ENCODE results near the gene SLC2A13.
A peak's percentile ranks its signal among the peaks of the same experiment; 100 is the strongest.

Gene SLC2A13

DNA sequence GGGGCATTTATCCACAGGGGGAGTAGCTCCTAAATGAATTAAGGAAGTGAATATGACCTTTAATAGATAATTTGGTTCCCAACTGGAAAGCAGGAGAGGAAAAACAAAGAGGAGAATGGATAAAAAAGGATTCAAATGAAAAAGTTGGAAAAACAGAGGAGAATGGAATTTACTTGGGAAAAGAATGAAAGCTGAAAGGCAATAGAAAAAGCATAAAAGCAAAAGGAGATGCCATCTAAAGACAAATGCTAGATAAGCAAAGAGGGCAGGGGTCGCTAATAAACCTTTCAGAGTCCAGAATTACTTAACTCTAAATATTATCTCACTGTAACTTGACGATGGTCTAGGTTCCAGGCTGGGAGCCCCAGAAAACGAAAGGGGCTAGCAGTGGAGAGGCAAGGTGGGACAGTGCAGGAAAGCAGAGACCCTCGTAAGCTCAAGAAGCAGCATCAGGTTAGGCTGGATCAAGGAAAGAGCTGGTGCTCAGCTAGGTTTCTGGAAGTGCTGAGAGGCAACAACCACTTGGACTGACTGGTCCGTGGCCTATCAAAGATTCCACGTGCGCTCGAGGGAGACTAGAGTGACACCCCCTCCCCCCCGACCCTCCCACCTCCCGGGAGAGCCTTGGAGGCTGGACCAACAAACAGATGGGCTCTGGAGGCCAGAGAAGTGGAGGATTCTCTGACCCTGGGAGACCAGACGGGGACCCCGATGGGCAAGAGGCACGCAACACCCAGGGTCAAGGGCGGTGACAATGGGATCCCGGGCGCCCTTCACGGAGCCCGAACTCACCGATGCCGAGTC, 1.2 kb downstream of the SLC2A13 start:
- no peaks in the 10 kb centered on the region for H3K9me3 ChIP-seq (ENCODE audit: control insufficient read depth in 1 of 2, low read length in 2 of 2)
- no peak overlapping the region for H3K27ac ChIP-seq (ENCODE audit: low read length)
- no peaks in the 10 kb centered on the region for H3K27me3 ChIP-seq (ENCODE audit: low read depth, low read length)
- peak overlapping the region; percentile 57 to 95 for H3K4me3 ChIP-seq (ENCODE audit: low read depth in 1 of 2, low read length in 2 of 2)
- H3K36me3 ChIP-seq (ENCODE audit: control insufficient read depth in 1 of 2, insufficient read depth in 2 of 2, low read length in 2 of 2) = no peaks in the 10 kb centered on the region
- peaks cover 4 to 29% of the 10 kb centered on the region in 2 donors for H3K4me1 ChIP-seq (ENCODE audit: control insufficient read depth in 1 of 2, insufficient read depth in 2 of 2, low read length in 2 of 2)

DNA sequence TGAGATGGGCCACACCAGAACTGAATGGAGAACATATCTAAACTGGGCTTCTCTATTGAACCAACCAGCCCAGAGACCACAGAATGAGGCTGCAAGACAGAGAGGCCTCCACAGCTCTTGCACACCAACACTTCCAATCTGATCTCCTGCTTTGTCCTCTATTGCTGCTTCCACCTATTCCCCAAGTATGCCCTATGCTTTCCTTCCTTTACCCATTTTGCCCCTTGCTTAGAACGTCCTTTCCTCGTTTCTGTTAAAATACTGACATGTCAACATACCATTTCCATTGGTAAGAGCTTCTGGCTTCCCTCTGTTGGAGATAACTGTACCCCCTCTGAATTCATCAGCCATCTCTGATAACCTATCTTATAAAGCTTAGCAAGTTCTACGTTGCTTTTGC, 2.8 kb downstream of the SLC2A13 start:
- H3K4me3 ChIP-seq (ENCODE audit: low read depth in 1 of 2, low read length in 2 of 2) = peak overlapping the region; percentile 57 to 95
- H3K27ac ChIP-seq (ENCODE audit: low read length) = no peak overlapping the region
- no peaks in the 10 kb centered on the region for H3K27me3 ChIP-seq (ENCODE audit: low read depth, low read length)
- no peaks in the 10 kb centered on the region for H3K36me3 ChIP-seq (ENCODE audit: control insufficient read depth in 1 of 2, insufficient read depth in 2 of 2, low read length in 2 of 2)
- peaks cover 4 to 31% of the 10 kb centered on the region in 2 donors for H3K4me1 ChIP-seq (ENCODE audit: control insufficient read depth in 1 of 2, insufficient read depth in 2 of 2, low read length in 2 of 2)
- no peaks in the 10 kb centered on the region for H3K9me3 ChIP-seq (ENCODE audit: control insufficient read depth in 1 of 2, low read length in 2 of 2)

DNA sequence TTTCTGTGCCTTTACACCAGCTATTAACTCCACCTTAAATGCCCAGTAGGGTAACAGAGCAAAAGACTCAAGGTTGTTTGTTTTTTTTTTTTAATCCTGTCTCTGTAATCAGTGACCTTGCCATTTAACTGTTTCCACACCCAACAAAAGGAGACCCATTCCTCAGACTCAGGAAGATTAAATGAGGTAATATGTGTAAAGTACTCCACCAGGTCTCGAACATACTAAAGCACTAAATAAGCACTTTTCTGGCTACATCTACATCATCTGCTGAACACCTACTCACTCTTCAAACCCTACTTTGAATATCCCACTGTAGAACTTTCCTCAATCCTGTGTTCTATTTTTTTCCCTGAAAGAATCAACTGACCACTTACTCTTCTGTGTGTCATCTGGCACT, 4.1 kb downstream of the SLC2A13 start:
- Histone ChIP-seq H3K4me3 (ENCODE audit: low read depth in 1 of 2, low read length in 2 of 2) (no peak overlapping the region), H3K27ac (ENCODE audit: low read length) (no peak overlapping the region), H3K27me3 (ENCODE audit: low read depth, low read length) (no peaks in the 10 kb centered on the region), H3K4me1 (ENCODE audit: control insufficient read depth in 1 of 2, insufficient read depth in 2 of 2, low read length in 2 of 2) (peaks cover 4 to 31% of the 10 kb centered on the region in 2 donors), H3K9me3 (ENCODE audit: control insufficient read depth in 1 of 2, low read length in 2 of 2) (no peaks in the 10 kb centered on the region), H3K36me3 (ENCODE audit: control insufficient read depth in 1 of 2, insufficient read depth in 2 of 2, low read length in 2 of 2) (no peaks in the 10 kb centered on the region)

DNA sequence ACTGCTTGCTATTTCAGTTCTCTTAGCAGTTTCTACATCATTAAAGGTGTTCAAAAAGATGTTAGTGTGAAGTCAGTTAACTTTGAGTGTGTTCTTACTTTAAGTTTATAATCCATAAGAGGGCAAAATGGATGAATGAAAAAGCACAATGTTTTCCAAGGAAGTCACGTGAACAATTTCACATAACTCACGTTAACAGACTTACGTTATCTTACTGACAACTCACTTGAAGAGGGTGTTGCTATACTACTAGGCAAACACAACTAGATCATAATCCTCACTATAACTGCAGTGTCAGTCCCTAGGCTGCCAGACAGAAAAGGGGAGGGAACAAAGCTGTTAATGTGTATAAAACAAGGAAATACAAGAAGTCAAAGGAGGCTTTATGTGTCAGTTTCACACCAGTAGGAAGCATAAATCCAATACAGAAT, 6.4 kb downstream of the SLC2A13 start:
- H3K27me3 ChIP-seq (ENCODE audit: low read depth, low read length) = no peaks in the 10 kb centered on the region
- H3K9me3 ChIP-seq (ENCODE audit: control insufficient read depth in 1 of 2, low read length in 2 of 2) = no peaks in the 10 kb centered on the region
- H3K27ac ChIP-seq (ENCODE audit: low read length) = no peak overlapping the region
- no peak overlapping the region for H3K4me3 ChIP-seq (ENCODE audit: low read depth in 1 of 2, low read length in 2 of 2)
- peaks cover 4 to 25% of the 10 kb centered on the region in 2 donors for H3K4me1 ChIP-seq (ENCODE audit: control insufficient read depth in 1 of 2, insufficient read depth in 2 of 2, low read length in 2 of 2)
- H3K36me3 ChIP-seq (ENCODE audit: control insufficient read depth in 1 of 2, insufficient read depth in 2 of 2, low read length in 2 of 2) = no peaks in the 10 kb centered on the region

DNA sequence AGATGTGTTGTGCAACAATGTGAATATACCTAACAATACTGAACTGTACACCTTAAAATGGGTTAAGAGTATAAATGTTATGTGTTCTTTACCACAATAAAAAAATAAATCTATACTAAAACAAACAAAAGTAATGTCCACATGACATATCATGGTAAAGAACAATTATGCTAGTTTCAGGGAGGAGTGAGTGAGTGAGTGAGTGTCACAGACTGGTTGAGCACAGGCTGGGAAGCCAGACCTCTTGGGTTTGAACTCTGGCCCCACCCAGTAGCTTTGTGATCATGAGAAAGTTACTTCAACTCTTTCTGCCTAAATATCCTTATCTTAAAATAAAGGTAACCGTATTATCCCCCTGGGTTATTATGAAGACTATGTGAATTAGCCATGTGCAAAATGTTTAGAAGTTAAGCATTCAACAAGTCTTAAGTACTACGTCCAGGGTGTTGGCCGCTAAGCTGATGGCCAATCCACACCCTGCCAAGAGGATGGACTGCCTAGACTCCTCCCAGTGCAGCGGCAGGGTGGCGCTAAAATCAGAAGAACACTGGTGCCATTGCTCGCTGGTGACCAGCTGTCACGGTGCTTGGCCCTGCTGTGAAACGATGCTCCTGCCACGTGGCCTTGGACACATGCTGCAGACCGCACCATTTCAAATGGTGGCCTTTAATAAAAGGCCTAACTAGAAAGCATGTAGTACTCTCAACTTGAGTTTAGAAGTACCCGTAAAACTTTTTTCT, 7.3 kb downstream of the SLC2A13 start:
- Histone ChIP-seq H3K4me3 (ENCODE audit: low read depth in 1 of 2, low read length in 2 of 2) (no peak overlapping the region), H3K4me1 (ENCODE audit: control insufficient read depth in 1 of 2, insufficient read depth in 2 of 2, low read length in 2 of 2) (peaks cover 0 to 21% of the 10 kb centered on the region in 2 donors), H3K27ac (ENCODE audit: low read length) (no peak overlapping the region), H3K36me3 (ENCODE audit: control insufficient read depth in 1 of 2, insufficient read depth in 2 of 2, low read length in 2 of 2) (no peaks in the 10 kb centered on the region), H3K27me3 (ENCODE audit: low read depth, low read length) (no peaks in the 10 kb centered on the region), H3K9me3 (ENCODE audit: control insufficient read depth in 1 of 2, low read length in 2 of 2) (no peaks in the 10 kb centered on the region)

DNA sequence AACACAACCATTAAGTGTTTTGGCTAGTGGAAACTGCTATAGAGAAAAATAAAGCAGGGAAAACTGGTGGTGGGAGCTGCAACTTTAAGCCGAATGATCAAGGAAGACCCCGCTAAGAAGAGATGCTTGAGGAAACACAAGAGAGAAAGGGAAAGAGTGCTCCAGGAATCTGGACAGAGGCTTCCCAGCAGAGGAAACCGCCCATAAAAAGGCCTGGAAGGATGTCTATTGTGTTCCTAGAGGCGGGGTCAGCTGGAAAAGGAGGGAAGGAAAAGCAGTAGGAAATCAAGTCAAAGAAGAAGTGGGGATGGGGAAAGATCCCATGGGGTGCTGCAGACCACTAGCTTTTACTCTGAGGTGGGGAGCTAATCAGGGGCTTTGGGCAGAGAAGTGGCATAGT, 12.4 kb downstream of the SLC2A13 start:
- H3K4me1 ChIP-seq (ENCODE audit: control insufficient read depth in 1 of 2, insufficient read depth in 2 of 2, low read length in 2 of 2) = no peaks in the 10 kb centered on the region
- no peaks in the 10 kb centered on the region for H3K36me3 ChIP-seq (ENCODE audit: control insufficient read depth in 1 of 2, insufficient read depth in 2 of 2, low read length in 2 of 2)
- no peaks in the 10 kb centered on the region for H3K9me3 ChIP-seq (ENCODE audit: control insufficient read depth in 1 of 2, low read length in 2 of 2)
- no peak overlapping the region for H3K4me3 ChIP-seq (ENCODE audit: low read depth in 1 of 2, low read length in 2 of 2)
- no peaks in the 10 kb centered on the region for H3K27me3 ChIP-seq (ENCODE audit: low read depth, low read length)
- H3K27ac ChIP-seq (ENCODE audit: low read length) = no peak overlapping the region

DNA sequence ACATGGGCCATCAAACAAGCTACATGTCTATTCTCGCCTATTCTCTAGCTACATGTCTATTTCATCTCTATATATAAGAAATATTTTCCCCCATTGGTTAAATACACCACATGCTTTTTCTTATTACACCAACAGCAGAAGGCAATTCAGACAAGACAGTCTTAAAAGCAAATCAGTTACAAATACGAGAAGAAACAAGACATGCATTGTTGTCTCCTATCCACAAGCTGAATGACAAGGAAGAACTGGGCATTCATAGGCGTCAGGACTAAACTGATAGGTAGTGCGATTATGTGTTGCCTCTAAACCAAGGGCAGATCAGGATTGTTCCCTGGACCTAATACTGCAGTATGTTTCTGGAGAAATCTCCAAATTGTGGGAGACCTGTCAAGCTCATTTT, 19.4 kb downstream of the SLC2A13 start:
- Histone ChIP-seq H3K27me3 (ENCODE audit: low read depth, low read length) (no peaks in the 10 kb centered on the region), H3K4me3 (ENCODE audit: low read depth in 1 of 2, low read length in 2 of 2) (no peak overlapping the region), H3K27ac (ENCODE audit: low read length) (no peak overlapping the region), H3K4me1 (ENCODE audit: control insufficient read depth in 1 of 2, insufficient read depth in 2 of 2, low read length in 2 of 2) (no peaks in the 10 kb centered on the region), H3K9me3 (ENCODE audit: control insufficient read depth in 1 of 2, low read length in 2 of 2) (no peaks in the 10 kb centered on the region), H3K36me3 (ENCODE audit: control insufficient read depth in 1 of 2, insufficient read depth in 2 of 2, low read length in 2 of 2) (no peaks in the 10 kb centered on the region)

DNA sequence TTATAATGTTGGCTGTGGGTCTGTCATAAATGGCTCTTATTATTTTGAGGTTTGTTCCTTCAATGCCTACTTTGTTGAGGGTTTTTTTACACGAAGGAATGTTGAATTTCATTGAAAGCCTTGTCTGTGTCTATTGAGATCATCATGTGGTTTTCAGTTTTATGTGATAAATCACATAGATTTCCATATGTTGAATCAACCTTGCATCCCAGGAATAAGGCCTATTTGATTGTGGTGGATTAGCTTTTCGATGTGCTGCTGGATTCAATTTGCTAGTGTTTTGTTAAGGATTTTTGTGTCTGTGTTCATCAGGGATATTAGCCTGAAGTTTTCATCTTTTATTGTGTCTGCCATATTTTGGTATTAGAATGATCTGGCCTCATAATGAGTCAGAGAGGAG, 27.6 kb downstream of the SLC2A13 start:
- Histone ChIP-seq H3K27ac (ENCODE audit: low read length) (no peak overlapping the region), H3K36me3 (ENCODE audit: control insufficient read depth in 1 of 2, insufficient read depth in 2 of 2, low read length in 2 of 2) (no peaks in the 10 kb centered on the region), H3K4me1 (ENCODE audit: control insufficient read depth in 1 of 2, insufficient read depth in 2 of 2, low read length in 2 of 2) (no peaks in the 10 kb centered on the region), H3K9me3 (ENCODE audit: control insufficient read depth in 1 of 2, low read length in 2 of 2) (no peaks in the 10 kb centered on the region), H3K4me3 (ENCODE audit: low read depth in 1 of 2, low read length in 2 of 2) (no peak overlapping the region), H3K27me3 (ENCODE audit: low read depth, low read length) (no peaks in the 10 kb centered on the region)

DNA sequence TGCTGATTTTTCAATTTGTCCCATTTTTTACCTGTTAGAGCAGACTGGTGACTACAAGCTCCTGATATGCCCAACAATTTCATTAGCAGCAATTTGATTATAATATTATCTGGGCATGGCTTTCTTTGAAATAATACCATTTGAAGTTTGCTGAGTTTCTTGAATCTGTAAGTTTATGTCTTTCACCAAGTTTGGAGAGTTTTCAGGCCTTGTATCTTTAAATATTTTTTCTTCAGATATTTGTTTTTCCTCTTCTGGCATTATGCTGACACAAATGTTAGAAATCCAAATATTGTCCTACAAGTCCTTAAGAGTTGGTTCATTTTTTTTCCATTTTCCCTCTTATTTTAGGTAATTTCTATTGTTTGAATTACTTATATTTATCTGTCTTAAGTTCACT, 30.4 kb downstream of the SLC2A13 start:
- no peaks in the 10 kb centered on the region for H3K9me3 ChIP-seq (ENCODE audit: control insufficient read depth in 1 of 2, low read length in 2 of 2)
- H3K4me3 ChIP-seq (ENCODE audit: low read depth in 1 of 2, low read length in 2 of 2) = no peak overlapping the region
- H3K27ac ChIP-seq (ENCODE audit: low read length) = no peak overlapping the region
- H3K36me3 ChIP-seq (ENCODE audit: control insufficient read depth in 1 of 2, insufficient read depth in 2 of 2, low read length in 2 of 2) = no peaks in the 10 kb centered on the region
- H3K27me3 ChIP-seq (ENCODE audit: low read depth, low read length) = no peaks in the 10 kb centered on the region
- H3K4me1 ChIP-seq (ENCODE audit: control insufficient read depth in 1 of 2, insufficient read depth in 2 of 2, low read length in 2 of 2) = no peaks in the 10 kb centered on the region

DNA sequence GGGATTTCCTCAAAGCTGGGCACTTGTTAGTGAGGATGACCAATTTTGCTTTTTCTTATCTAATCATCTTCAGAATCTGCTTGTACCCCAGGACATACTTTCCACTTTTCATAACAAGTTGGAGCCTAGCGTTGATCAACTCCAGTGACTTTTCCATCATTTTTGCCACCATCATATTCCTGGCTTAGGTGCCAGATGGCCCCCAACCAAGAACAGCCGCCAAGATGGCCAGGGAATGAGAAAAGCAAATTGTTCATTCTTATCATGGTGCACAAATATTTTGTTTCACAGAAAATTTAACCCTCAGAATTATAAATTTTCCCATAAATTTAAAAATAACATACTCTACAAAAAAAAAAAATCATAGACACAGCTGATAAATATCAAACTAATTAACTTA, 37.5 kb downstream of the SLC2A13 start:
- Histone ChIP-seq H3K36me3 (ENCODE audit: control insufficient read depth in 1 of 2, insufficient read depth in 2 of 2, low read length in 2 of 2) (no peaks in the 10 kb centered on the region), H3K27ac (ENCODE audit: low read length) (no peak overlapping the region), H3K4me1 (ENCODE audit: control insufficient read depth in 1 of 2, insufficient read depth in 2 of 2, low read length in 2 of 2) (no peaks in the 10 kb centered on the region), H3K9me3 (ENCODE audit: control insufficient read depth in 1 of 2, low read length in 2 of 2) (no peaks in the 10 kb centered on the region), H3K4me3 (ENCODE audit: low read depth in 1 of 2, low read length in 2 of 2) (no peak overlapping the region), H3K27me3 (ENCODE audit: low read depth, low read length) (no peaks in the 10 kb centered on the region)

DNA sequence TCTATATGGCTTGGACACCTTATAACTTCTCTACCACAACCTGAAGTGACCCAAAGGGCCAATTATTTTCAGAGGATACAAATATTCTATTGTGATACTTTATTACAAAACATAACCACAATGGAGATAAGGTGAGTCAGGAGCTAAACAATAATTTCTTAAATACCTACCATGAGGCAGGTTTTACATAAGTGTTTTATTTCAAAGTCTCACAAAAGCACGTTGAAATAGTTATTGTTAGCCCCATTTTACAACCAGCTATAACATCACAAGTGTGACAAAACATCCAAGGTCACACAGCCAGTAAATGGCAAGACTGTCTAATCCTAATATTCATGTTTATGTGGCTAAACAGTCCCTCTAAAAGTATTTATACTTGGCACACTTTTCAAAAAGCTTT, 40.2 kb downstream of the SLC2A13 start:
- Histone ChIP-seq H3K4me3 (ENCODE audit: low read depth in 1 of 2, low read length in 2 of 2) (no peak overlapping the region), H3K27me3 (ENCODE audit: low read depth, low read length) (no peaks in the 10 kb centered on the region), H3K4me1 (ENCODE audit: control insufficient read depth in 1 of 2, insufficient read depth in 2 of 2, low read length in 2 of 2) (no peaks in the 10 kb centered on the region), H3K36me3 (ENCODE audit: control insufficient read depth in 1 of 2, insufficient read depth in 2 of 2, low read length in 2 of 2) (no peaks in the 10 kb centered on the region), H3K9me3 (ENCODE audit: control insufficient read depth in 1 of 2, low read length in 2 of 2) (no peaks in the 10 kb centered on the region), H3K27ac (ENCODE audit: low read length) (peak overlapping the region; percentile 3)

Measured in muscle layer of duodenum (tissue), 2 donors.